ENCODE measurements around the gene LPCAT2. TPM values are rescaled to one million over a fixed set of nuclear protein-coding genes. Genes with fewer than 3 reads are reported as not detected.

Gene LPCAT2, protein sequence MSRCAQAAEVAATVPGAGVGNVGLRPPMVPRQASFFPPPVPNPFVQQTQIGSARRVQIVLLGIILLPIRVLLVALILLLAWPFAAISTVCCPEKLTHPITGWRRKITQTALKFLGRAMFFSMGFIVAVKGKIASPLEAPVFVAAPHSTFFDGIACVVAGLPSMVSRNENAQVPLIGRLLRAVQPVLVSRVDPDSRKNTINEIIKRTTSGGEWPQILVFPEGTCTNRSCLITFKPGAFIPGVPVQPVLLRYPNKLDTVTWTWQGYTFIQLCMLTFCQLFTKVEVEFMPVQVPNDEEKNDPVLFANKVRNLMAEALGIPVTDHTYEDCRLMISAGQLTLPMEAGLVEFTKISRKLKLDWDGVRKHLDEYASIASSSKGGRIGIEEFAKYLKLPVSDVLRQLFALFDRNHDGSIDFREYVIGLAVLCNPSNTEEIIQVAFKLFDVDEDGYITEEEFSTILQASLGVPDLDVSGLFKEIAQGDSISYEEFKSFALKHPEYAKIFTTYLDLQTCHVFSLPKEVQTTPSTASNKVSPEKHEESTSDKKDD
- 3.1 TPM for total RNA-seq

DNA sequence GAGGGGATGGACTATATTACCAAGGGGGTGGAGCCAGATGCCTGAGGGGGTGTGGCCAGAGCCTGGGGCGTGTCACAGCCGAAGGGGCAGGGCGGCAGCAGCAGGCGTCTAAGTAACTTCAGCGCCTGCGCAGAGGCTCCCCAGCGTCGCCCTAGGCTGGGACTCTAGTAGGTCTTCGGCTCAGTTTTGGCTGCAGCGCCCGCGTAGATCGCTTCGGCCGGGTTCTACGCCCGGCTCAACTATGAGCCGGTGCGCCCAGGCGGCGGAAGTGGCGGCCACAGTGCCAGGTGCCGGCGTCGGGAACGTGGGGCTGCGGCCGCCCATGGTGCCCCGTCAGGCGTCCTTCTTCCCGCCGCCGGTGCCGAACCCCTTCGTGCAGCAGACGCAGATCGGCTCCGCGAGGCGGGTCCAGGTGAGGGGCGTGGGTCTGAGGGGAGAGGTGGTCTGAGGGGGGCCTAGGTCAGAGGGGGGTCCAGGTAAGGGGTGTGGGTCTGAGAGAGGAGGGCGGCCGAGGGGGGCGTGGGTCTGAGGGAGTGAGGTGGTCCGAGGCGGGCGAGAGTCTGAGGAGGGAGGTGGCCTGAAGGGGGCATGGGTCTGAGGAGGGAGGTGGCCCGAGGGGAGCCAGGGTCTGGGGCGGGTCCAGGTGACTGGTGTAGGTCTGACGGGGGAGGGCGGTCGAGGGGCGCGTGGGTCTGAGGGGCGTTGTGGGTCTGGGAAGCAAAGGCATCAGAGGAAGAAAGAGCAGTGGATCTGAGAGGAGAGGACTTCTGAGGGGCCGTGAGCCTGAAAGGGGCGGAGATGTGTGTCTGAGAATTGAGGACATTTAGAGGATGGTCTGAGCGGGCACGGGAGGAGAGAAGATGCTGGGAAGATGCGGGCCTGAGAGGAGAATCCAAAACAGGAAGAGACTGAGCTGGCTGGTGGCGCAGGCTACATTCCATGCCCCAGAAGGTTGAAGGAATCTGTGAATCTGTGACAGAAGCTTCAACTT is at the start of gene LPCAT2:
TSS of gene LPCAT2 (plus strand) at position 132 of the 991 bp plus-strand sequence. CDS start at position 242, 110 bp downstream.
- DNase-seq: peak; percentile 26

DNA sequence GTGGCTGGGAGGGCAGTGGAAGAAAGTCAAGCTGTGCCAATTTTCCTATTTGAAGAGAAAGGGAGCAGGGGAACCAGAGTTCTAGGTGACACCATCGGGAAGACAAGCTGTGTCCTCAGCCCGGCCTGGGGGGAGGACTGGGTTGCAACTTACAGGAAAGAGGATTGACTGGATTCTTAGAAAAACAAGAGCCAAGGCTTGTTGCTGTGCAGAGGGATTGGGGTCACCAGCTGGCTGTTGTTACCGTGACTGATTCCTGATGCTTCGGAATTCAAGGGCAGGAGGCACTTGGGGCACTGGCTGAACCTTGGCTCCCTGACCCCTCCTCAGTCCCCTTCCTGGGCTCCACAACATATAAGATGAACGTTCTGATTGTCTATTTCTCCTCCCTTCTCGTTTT is 46.6 kb upstream of the LPCAT2 start:
- DNase-seq: no peak

DNA sequence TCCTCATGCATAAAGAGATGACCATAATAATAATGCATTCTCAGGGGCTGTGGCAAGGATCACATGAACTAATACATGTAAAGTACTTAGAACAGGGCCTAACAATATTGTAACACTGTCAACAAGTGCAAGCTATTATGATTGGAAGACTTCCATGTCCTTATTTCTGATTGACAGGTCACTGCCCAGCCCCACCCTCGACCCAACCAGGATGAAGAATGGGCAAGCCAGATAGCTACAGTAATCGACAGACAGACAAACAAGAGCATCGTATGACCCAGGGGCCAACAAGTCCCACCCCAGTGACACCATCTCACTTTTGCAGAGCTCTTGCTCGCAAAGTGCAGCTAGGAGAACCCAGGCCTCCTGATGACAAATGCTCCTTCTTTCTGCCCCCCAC is 44.5 kb upstream of the LPCAT2 start:
- DNase-seq: no peak

DNA sequence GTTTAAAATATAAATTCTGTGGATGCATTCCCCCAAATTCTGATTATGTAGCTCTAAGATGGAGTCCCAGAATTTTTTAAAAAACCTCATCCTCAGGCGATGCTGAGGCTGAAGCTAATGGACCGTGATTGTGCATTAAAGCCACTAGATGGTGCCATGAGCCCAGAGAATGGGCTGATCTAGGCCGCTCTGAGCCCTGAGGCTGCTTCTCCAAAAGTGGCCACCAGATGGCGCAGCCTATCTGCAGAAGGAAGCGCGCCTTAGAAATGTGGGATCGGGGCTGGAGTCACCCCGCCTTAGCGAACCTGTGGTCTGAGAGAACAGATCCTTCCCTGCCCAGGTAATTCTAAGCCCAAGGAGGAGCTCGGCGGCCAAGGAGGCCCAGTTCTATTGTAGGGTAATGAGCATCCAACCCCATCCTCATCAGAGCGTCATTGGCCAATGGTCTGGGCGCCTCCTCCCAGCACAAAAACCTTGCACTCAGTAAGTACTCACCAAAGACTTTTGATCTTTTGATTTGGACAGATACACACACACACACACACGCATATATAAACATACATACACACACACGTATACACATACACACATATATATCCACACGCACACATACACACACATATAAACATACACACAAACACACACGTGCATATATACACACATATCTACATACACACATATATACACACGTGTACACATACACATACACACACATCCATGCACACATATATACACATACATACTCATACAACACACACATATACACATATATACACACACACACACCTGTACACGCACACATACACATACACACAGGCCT is 43.6 kb upstream of the LPCAT2 start:
- peak; percentile 74 for DNase-seq

DNA sequence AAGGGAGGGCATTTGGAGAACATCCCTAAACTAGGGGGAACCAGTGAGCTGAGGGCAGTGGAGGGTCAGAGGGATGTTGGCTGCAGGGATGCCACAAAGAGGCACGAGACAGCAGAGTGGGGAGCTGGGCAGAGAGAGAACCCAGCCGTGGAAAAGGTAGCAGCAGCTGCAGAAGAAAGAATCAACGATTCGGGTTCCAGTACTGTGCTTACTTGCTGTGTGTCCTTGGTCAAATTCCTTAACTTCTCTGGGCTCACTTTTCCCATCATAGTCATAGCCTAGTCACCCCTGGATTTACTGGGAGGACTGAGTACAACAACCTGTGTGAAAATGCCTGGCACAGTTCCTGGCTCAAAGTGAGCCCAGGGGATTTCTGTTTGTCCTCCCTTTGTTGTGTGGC is 42.7 kb upstream of the LPCAT2 start:
- DNase-seq: no peak

DNA sequence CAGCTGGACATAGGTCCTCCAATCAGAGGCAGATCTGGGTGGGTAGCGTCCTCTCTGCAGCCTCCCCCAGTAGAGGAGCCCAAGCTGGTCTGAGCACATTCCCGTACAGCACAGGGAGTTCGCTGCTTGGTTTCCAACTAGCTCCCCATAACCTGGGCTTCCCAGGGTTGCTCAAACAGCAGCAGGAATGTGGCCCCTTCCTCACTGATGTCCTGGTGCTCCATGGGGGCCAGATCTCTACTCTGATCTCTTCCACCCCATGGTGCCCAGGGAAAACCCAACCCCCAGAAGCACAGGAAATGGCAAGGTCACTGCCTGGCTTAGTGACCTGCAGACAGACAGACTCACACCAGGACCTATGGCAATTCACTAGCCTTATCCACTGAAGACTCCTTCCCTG is 41.0 kb upstream of the LPCAT2 start:
- no peak for DNase-seq

DNA sequence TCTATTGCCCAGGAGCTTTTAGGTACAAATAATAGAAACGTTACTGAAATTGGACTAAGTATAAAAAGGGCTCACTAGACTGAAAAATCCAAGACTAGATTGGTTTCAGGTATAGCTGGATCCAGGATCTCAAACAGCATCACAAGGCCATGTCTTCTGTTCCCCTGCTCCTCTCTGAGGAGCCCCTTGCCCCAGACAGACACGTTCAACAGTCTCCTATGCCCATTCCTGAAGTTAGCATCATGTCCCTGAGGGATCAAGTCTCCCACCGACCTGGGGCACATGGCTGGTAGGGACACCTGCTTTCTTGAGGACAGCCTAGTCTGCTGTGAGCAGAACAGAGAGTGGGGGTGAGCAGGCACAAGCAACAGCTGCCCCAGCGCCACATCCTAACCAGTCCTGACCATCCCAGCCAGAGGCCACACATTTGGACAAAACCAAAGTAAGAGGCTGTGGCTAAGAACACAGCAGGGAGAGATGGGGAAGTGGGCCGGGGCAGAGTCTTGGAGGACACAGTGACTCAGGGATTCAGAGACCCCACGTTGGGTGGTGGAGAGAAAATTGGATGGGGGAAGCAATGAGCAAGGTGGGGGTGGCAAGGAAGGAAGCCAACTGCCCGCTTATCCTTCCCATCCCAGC is 40.4 kb upstream of the LPCAT2 start:
- DNase-seq: no peak

- no peak for DNase-seq
Measured at GRCh38 chr16:55469821-55470532, 38.9 kb upstream of the LPCAT2 start.

DNA sequence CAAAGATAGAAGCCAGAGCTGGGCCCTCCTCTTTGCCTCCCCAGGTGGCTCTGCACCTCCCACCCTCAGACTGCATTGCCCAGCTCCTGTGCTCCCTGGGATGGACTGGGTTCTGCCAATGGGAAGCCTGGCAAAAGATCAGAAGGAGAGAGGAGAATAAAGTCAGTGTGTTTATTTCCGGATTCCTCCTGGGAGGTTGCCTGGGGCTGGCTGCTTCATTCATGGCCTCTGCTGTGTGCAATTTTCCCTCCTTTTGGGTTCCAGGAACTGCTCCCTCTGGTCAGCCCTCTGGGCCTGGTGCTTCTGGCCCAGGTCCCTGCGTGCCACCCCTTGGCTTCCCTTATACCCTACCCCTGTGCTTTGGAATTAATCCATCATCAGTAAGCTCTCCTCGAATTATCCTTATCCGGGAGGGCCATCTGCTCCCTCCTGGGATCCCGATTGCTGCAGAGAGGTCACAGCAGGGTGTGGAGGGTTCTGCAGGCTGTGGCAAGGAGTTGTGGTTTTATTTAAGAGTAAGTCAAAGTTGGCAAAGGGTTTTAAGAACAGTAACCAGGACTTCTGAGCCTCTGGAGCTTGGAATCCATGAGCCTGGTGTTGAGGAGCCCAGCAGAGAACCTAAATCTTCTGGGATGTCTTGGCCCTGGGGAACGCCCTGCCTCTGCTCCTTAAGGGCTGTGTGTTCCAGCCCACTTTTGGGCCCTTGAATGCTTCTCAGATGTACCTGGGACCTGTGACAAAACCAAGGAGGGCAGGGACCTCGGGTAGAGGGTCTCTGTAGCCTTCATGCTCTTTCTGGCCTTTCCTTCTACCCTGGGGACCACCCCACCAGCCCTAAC is 38.1 kb upstream of the LPCAT2 start:
- no peak for DNase-seq

GRCh38 chr16:55471448-55472097 is 37.3 kb upstream of the LPCAT2 start:
- no peak for DNase-seq

- no peak for DNase-seq
Measured at GRCh38 chr16:55473587-55473986, 35.3 kb upstream of the LPCAT2 start.

DNA sequence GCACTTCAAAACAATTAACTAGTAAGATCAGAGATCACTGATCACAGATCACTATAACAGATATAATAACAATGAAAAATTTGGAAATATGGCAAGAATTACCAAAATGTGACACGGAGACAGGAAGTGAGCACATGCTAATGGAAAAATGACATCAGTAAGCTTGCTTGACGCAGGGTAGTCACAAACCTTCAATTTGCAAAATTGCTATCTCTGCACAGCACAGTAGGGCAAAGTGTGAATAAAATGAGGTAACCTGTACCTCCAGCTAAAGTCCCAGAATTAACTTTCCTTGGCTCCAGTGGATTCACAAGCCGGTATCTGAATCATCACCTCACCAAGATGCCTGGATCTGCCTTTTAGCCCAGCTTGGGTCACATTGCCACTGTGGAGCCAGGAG is 34.1 kb upstream of the LPCAT2 start:
- DNase-seq: no peak

- no peak for DNase-seq
Measured at GRCh38 chr16:55475919-55476318, 33.0 kb upstream of the LPCAT2 start.

DNA sequence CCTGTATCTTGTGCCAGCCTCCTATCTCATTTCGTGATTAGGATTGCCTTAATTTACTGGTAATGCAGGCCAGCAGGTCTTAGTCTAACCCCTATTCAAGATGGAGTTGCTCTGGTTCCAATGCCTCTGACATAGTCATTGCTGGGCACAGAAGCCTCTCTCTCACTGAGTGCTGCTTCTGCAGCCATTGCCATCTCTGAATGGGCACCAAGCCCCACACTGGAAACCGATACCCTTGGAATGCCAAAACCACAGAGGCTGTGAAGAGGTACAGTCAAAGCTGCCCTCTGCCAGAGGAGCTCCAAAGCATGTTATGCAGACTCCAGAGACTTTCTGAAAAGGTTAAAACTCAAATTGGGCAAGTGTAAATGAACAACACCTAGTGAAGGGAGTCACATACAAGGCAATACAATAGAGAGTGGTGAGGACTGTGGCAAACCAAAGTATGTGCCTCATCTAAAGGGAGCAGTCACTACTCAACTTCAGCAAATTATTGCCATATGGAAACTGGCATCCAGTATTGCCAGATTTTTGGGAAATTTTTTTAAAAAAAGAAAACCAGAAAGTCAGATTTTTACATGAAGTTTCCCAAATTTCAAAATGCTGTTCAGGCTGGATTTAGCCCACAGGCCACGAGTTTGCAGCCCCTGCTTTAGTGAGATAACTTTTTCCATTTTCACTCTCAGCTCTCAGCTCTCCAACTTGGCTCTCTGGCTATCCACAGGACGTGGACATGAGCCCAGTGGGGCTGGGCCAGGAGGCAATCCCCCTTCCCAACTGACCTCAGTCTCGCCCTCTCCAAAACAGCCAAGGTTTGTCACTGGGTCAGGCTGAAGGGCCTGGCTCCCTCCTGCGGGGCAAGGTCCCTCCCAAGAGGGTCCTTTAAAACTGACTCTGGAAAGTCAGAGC is 32.0 kb upstream of the LPCAT2 start:
- DNase-seq: no peak

- no peak for DNase-seq
Measured at GRCh38 chr16:55477736-55478135, 31.1 kb upstream of the LPCAT2 start.

- DNase-seq: no peak
Measured at GRCh38 chr16:55478827-55479429, 29.9 kb upstream of the LPCAT2 start, which contains the start of gene MMP2. Gene MMP2 (plus strand): TSS chr16:55479198. CDS start chr16:55479480, 282 bp downstream.

DNA sequence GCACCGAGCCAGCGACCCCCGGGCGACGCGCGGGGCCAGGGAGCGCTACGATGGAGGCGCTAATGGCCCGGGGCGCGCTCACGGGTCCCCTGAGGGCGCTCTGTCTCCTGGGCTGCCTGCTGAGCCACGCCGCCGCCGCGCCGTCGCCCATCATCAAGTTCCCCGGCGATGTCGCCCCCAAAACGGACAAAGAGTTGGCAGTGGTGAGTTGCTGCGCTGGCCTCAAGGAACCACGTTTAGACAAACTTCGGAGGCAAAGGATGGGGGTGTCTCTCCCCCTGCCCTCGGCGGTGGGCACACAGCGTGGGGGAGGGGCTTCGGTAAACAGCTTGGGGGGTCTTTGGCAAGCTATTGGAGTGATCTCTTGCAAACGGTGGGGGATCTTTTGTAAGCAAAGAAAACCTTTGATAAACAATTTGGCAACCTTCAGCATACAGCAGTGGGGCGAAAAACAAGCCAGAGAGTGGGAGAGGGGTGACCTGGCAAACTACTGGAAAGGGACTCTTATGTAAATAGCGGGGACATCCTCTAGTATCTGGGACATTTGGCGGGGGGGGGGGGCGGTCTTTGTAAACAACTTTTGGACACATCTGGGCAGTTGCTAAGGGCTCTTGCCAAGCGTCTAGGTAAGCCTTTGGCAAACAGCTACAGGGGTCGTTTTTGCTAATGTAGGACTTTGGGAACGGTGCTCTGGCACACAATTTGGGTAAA is 29.3 kb upstream of the LPCAT2 start:
- no peak for DNase-seq

Data from occipital lobe (tissue), 2 donors.